H9 (cell line): Measurements from ENCODE around the gene PLPPR4. TPM values are rescaled to one million over a fixed set of nuclear protein-coding genes. Genes with fewer than 3 reads are reported as not detected.

Experiments used
- DNase-seq: peaks from one replicate; pipeline ENCODE4 v3.0.0-alpha.2; 2017
- H2AFZ ChIP-seq: one replicate; pipeline ENCODE4 v1.6.1; 2013; ENCODE audit warnings: mild to moderate bottlenecking, low read length, control low read depth, moderate library complexity
- H2AK5ac ChIP-seq: 2 replicates; pipeline ENCODE4 v1.6.1; 2013; ENCODE audit warnings: low read length, control low read depth, mixed read lengths; ENCODE audit not compliant: insufficient read length
- H2BK120ac ChIP-seq: one replicate; pipeline ENCODE4 v1.6.1; 2013; ENCODE audit warnings: low read depth, mild to moderate bottlenecking, low read length, control low read depth, inconsistent platforms; ENCODE audit not compliant: poor library complexity, severe bottlenecking
- H2BK12ac ChIP-seq: 2 replicates; pipeline ENCODE4 v1.6.1; 2013; ENCODE audit warnings: low read length, control low read depth, mixed read lengths, low read depth; ENCODE audit not compliant: insufficient read length
- H2BK15ac ChIP-seq: 2 replicates; pipeline ENCODE4 v1.6.1; 2013; ENCODE audit warnings: low read depth, low read length, control low read depth
- H2BK20ac ChIP-seq: one replicate; pipeline ENCODE4 v1.6.1; 2013; ENCODE audit warnings: low read depth, mild to moderate bottlenecking, low read length, control low read depth, inconsistent platforms; ENCODE audit not compliant: poor library complexity, severe bottlenecking
- H2BK5ac ChIP-seq: 2 replicates; pipeline ENCODE4 v1.6.1; 2013; ENCODE audit warnings: low read length, control low read depth, mixed read lengths; ENCODE audit not compliant: insufficient read length
- H3K14ac ChIP-seq: 2 replicates; pipeline ENCODE4 v1.6.1; 2013; ENCODE audit warnings: low read length, control low read depth; ENCODE audit not compliant: insufficient read depth
- H3K18ac ChIP-seq: 2 replicates; pipeline ENCODE4 v1.6.1; 2013; ENCODE audit warnings: low read depth, mild to moderate bottlenecking, mixed read lengths, low read length, control low read depth; ENCODE audit not compliant: insufficient read length
- H3K23ac ChIP-seq: 2 replicates; pipeline ENCODE4 v1.6.1; 2013; ENCODE audit warnings: low read length, control low read depth, mixed read lengths, low read depth; ENCODE audit not compliant: insufficient read length
- H3K23me2 ChIP-seq: 2 replicates; pipeline ENCODE4 v1.6.1; 2013; ENCODE audit warnings: low read depth, mild to moderate bottlenecking, mixed read lengths, low read length, control low read depth; ENCODE audit not compliant: insufficient read length, poor library complexity, severe bottlenecking
- H3K27ac ChIP-seq: 2 replicates; pipeline ENCODE4 v1.5.1; 2013; ENCODE audit warnings: low read length, control low read depth, mixed read lengths, low read depth; ENCODE audit not compliant: insufficient read length
- H3K27me3 ChIP-seq: 2 replicates; pipeline ENCODE4 v1.6.1; 2013; ENCODE audit warnings: low read length, control low read depth, inconsistent platforms; ENCODE audit not compliant: insufficient read depth
- H3K4ac ChIP-seq: 2 replicates; pipeline ENCODE4 v1.6.1; 2013; ENCODE audit warnings: low read depth, mild to moderate bottlenecking, control low read depth, inconsistent platforms, low read length, moderate library complexity
- H3K4me1 ChIP-seq: 2 replicates; pipeline ENCODE4 v1.6.1; 2013; ENCODE audit warnings: low read length, control low read depth, inconsistent platforms; ENCODE audit not compliant: insufficient read depth
- H3K4me2 ChIP-seq: 2 replicates; pipeline ENCODE4 v1.6.1; 2013; ENCODE audit warnings: low read length, control low read depth, mixed read lengths; ENCODE audit not compliant: insufficient read length, insufficient read depth
- H3K56ac ChIP-seq: 2 replicates; pipeline ENCODE4 v1.6.1; 2013; ENCODE audit warnings: low read depth, mild to moderate bottlenecking, mixed read lengths, low read length, control low read depth; ENCODE audit not compliant: insufficient read length
- H3K79me1 ChIP-seq: 2 replicates; pipeline ENCODE4 v1.6.1; 2013; ENCODE audit warnings: low read depth, mild to moderate bottlenecking, moderate library complexity, low read length, control low read depth, inconsistent platforms; ENCODE audit not compliant: insufficient read depth, poor library complexity, severe bottlenecking
- H3K79me2 ChIP-seq: 2 replicates; pipeline ENCODE4 v1.6.1; 2013; ENCODE audit warnings: low read length, control low read depth, inconsistent platforms; ENCODE audit not compliant: insufficient read depth
- H3K9ac ChIP-seq: 2 replicates; pipeline ENCODE4 v1.6.1; 2013; ENCODE audit warnings: low read length, control low read depth, mixed read lengths; ENCODE audit not compliant: insufficient read length; ENCODE audit errors: extremely low read depth
- H3K9me3 ChIP-seq: one replicate; pipeline ENCODE4 v1.6.1; 2013; ENCODE audit warnings: low read depth, low read length, inconsistent platforms; ENCODE audit not compliant: control insufficient read depth
- H3T11ph ChIP-seq: one replicate; pipeline ENCODE4 v1.6.1; 2013; ENCODE audit warnings: mild to moderate bottlenecking, low read length, control low read depth, inconsistent platforms
- H4K20me1 ChIP-seq: one replicate; pipeline ENCODE4 v1.6.1; 2013; ENCODE audit not compliant: control insufficient read depth, insufficient read length, insufficient read depth
- H4K5ac ChIP-seq: 2 replicates; pipeline ENCODE4 v1.6.1; 2013; ENCODE audit warnings: low read depth, mild to moderate bottlenecking, mixed read lengths, low read length, control low read depth; ENCODE audit not compliant: insufficient read length
- H4K8ac ChIP-seq: replicated peaks from 2 replicates; pipeline ENCODE4 v1.6.1; 2013; ENCODE audit warnings: low read length, control low read depth, mixed read lengths, low read depth; ENCODE audit not compliant: insufficient read length
- H4K91ac ChIP-seq: 2 replicates; pipeline ENCODE4 v1.6.1; 2013; ENCODE audit warnings: low read depth, mild to moderate bottlenecking, moderate library complexity, mixed read lengths, low read length, control low read depth; ENCODE audit not compliant: insufficient read length
- H3K27ac Mint-ChIP-seq, 3 experiments: 2 replicates in 2 of 3; 3 replicates in 1 of 3; pipeline ENCODE4 v1.8.0; 2020 to 2021; ENCODE audit warnings: mixed read lengths in 3 of 3, mild to moderate bottlenecking in 1 of 3, moderate library complexity in 1 of 3
- H3K27me3 Mint-ChIP-seq: 2 replicates; pipeline ENCODE4 v1.8.0; 2021; ENCODE audit warnings: low read depth, mild to moderate bottlenecking, moderate library complexity, mixed read lengths
- H3K36me3 Mint-ChIP-seq, 3 experiments: 2 replicates in 2 of 3; 3 replicates in 1 of 3; pipeline ENCODE4 v1.8.0; 2020 to 2021; ENCODE audit warnings: low read depth in 3 of 3, mixed read lengths in 3 of 3; ENCODE audit not compliant: insufficient read depth in 1 of 3
- H3K4me1 Mint-ChIP-seq, 2 experiments: 2 replicates each; pipeline ENCODE4 v1.8.0; 2020; ENCODE audit warnings: mixed read lengths in 2 of 2
- H3K4me3 Mint-ChIP-seq, 2 experiments: 2 replicates in 1 of 2; 3 replicates in 1 of 2; pipeline ENCODE4 v1.8.0; 2020 to 2021; ENCODE audit warnings: mild to moderate bottlenecking in 2 of 2, mixed read lengths in 2 of 2, moderate library complexity in 1 of 2
- H3K9me3 Mint-ChIP-seq, 2 experiments: 2 replicates in 1 of 2; 3 replicates in 1 of 2; pipeline ENCODE4 v1.8.0; 2020; ENCODE audit warnings: mild to moderate bottlenecking in 2 of 2, mixed read lengths in 2 of 2, moderate library complexity in 1 of 2
- WGBS: extraction: QIAGEN DNeasy Blood & Tissue Kit; methylation state at CpG from one replicate; pipeline ENCODE4 v1.1.7; 2013; ENCODE audit warnings: missing lambda C conversion rate, low lambda C conversion rate, mixed read lengths; ENCODE audit not compliant: insufficient read length; ENCODE audit errors: extremely low coverage; 5-methylcytosine and 5-hydroxymethylcytosine counted together
- total RNA-seq: library from RNA; stranded (reverse); gene quantifications from 2 replicates; pipeline ENCODE4 v1.2.1, GENCODE V29; 2021
- TF ChIP-seq, protein P1 (sequence below): fragments of 200-600 bp; sonication (generic); conservative IDR thresholded peaks from 3 replicates; pipeline ENCODE4 v1.8.0; 2021; ENCODE audit warnings: antibody characterized with exemption, mild to moderate bottlenecking

PLPPR4 gene
- total RNA-seq, 1 experiment from 2014 or later, result 0.31 TPM

DNA sequence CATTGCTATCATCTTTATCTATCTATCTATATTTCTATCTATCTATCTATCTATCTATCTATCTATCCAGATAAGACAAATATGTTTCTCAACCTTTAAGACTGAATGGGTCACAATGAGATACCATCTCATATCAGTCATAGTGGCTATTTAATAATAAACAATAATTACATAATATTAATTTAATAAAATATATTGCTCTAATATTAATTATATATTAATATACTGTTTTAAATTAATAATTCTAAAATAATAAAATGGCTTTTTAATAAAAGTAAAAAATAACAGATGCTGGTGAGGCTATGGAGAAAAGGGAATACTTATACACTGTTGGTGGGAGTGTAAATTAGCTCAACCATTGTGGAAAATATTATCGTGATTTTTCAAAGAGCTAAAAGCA is 13.0 kb upstream of the PLPPR4 start:
- Histone ChIP-seq H2BK12ac (no peak overlapping the region), H3K23me2 (no peaks in the 10 kb centered on the region), H3K4ac (no peak overlapping the region), H3K4me1 (no peaks in the 10 kb centered on the region; the same call in 1 of the 2 replicates), H4K91ac (no peak overlapping the region), H3K4me2 (no peak overlapping the region), H3K56ac (no peak overlapping the region), H2BK15ac (no peak overlapping the region), H3K14ac (no peak overlapping the region), H2BK5ac (no peak overlapping the region), H3K23ac (no peak overlapping the region), H3K18ac (no peak overlapping the region), H3K27me3 (no peaks in the 10 kb centered on the region), H4K8ac (no peak overlapping the region), H2AK5ac (no peak overlapping the region), H4K20me1 (no peaks in the 10 kb centered on the region), H3K9ac (no peak overlapping the region), H3T11ph (no peak overlapping the region), H3K79me1 (no peaks in the 10 kb centered on the region), H2BK20ac (no peak overlapping the region), H3K79me2 (no peaks in the 10 kb centered on the region), H3K9me3 (no peaks in the 10 kb centered on the region), H3K27ac (no peak overlapping the region), H2AFZ (no peak overlapping the region), H2BK120ac (no peak overlapping the region), H4K5ac (no peak overlapping the region)
- Mint-ChIP-seq H3K27ac (no peak overlapping the region), H3K4me1 (peaks cover 8 to 13% of the 10 kb centered on the region in 2 experiments), H3K27me3 (no peaks in the 10 kb centered on the region), H3K9me3 (peaks cover 0 to 2% of the 10 kb centered on the region in 2 experiments; a peak in 3 of 5 replicates), H3K4me3 (no peak overlapping the region), H3K36me3 (no peaks in the 10 kb centered on the region)
- no CpG with 5 or more reads among the region's 1 CpG for WGBS
- DNase-seq, result no peak
- TF ChIP-seq, protein P1, sequence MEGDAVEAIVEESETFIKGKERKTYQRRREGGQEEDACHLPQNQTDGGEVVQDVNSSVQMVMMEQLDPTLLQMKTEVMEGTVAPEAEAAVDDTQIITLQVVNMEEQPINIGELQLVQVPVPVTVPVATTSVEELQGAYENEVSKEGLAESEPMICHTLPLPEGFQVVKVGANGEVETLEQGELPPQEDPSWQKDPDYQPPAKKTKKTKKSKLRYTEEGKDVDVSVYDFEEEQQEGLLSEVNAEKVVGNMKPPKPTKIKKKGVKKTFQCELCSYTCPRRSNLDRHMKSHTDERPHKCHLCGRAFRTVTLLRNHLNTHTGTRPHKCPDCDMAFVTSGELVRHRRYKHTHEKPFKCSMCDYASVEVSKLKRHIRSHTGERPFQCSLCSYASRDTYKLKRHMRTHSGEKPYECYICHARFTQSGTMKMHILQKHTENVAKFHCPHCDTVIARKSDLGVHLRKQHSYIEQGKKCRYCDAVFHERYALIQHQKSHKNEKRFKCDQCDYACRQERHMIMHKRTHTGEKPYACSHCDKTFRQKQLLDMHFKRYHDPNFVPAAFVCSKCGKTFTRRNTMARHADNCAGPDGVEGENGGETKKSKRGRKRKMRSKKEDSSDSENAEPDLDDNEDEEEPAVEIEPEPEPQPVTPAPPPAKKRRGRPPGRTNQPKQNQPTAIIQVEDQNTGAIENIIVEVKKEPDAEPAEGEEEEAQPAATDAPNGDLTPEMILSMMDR, result no peak
